GM19467 (cell line): ENCODE results near the gene FOXD1.
"Not testable (repeated sequence)": the region's sequence is repeated elsewhere in the genome, so short reads cannot be mapped to it uniquely, and the experiment has no call there.

Experiments used
- ATAC-seq: cut with Tn5 transposase; IDR thresholded peaks from one replicate; pipeline ENCODE4 v1.9.1; 2021; ENCODE audit warnings: mild to moderate bottlenecking, moderate library complexity; ENCODE audit not compliant: unreplicated experiment

The FOXD1 gene

GRCh38 chr5:73418244-73418691, 30.3 kb downstream of the FOXD1 start:
- no peak for ATAC-seq

- ATAC-seq: no peak
Observed at GRCh38 chr5:73417303-73418034, 31.1 kb downstream of the FOXD1 start.

GRCh38 chr5:73415617-73416016, 33.0 kb downstream of the FOXD1 start:
- ATAC-seq: no peak

GRCh38 chr5:73415171-73415570, 33.4 kb downstream of the FOXD1 start:
- ATAC-seq: no peak

- ATAC-seq: no peak
Observed at GRCh38 chr5:73412597-73412988, 36.0 kb downstream of the FOXD1 start.

- ATAC-seq: no peak
Observed at GRCh38 chr5:73411936-73412596, 36.5 kb downstream of the FOXD1 start.

- not testable (repeated sequence) for ATAC-seq
Observed at GRCh38 chr5:73409927-73410326, 38.6 kb downstream of the FOXD1 start.

- no peak for ATAC-seq
Observed at GRCh38 chr5:73405691-73406090, 42.9 kb downstream of the FOXD1 start.

GRCh38 chr5:73399775-73400174, 48.8 kb downstream of the FOXD1 start:
- no peak for ATAC-seq
